IgD-negative memory B cell (primary cell): ENCODE measurements around the gene LCN10. TPM values are rescaled to one million over a fixed set of nuclear protein-coding genes. Genes with fewer than 3 reads are reported as not detected.

Experiments
- H3K27ac Mint-ChIP-seq, 3 donors: one replicate each; pipeline ENCODE4 v1.8.0; 2020 to 2022; ENCODE audit warnings: mild to moderate bottlenecking in 3 of 3, mixed read lengths in 3 of 3, moderate library complexity in 1 of 3
- H3K27me3 Mint-ChIP-seq: one replicate; pipeline ENCODE4 v1.8.0; 2021; ENCODE audit warnings: mixed read lengths
- H3K36me3 Mint-ChIP-seq: one replicate; pipeline ENCODE4 v1.8.0; 2020; ENCODE audit warnings: mild to moderate bottlenecking, mixed read lengths
- H3K4me1 Mint-ChIP-seq, 3 donors: one replicate each; pipeline ENCODE4 v1.8.0; 2020 to 2022; ENCODE audit warnings: mixed read lengths in 3 of 3, mild to moderate bottlenecking in 1 of 3
- H3K4me3 Mint-ChIP-seq, 4 donors: one replicate each; pipeline ENCODE4 v1.8.0; 2020 to 2022; ENCODE audit warnings: mild to moderate bottlenecking in 4 of 4, mixed read lengths in 4 of 4, moderate library complexity in 3 of 4
- H3K9me3 Mint-ChIP-seq, 3 donors: one replicate each; pipeline ENCODE4 v1.8.0; 2020 to 2021; ENCODE audit warnings: mixed read lengths in 3 of 3, mild to moderate bottlenecking in 1 of 3
- polyA plus RNA-seq: library from polyadenylated mRNA; unstranded; fragments of 300-500 nt; fragmentation: Illumina TruSeq; gene quantifications from one replicate; pipeline ENCODE4 v1.2.3, GENCODE V29; 2021

The LCN10 gene
- polyA plus RNA-seq, 1 donor from 2014 or later: 68.0 TPM

DNA sequence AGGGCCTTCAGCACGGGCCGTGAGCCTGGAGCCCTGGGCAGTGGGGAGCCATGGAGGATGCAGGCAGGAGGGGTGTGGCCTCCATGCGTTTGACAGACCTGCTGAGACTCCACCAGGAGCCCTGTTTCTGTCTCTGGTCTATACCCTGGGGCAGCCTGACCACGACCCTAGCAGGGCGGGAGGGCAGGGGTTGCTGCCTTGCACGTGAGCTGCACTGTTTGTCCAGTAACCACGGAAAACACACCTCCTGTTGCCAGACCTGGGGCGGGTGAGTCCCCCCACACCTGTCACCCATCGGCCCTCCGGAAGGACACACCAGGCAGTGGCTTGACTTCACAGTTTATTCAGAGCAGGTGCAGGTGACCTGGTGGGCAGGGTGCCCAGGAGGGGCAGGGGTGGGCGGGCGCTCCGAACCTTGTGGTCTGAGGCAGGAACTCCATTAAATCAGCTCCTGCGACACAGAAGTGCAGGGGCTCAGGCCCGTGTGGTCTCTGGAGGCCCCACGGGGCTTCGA lies 11.4 kb upstream of the LCN10 start:
- Mint-ChIP-seq H3K9me3 (peaks cover 5 to 14% (median 10%) of the 10 kb centered on the region in 3 donors), H3K36me3 (peaks cover 6% of the 10 kb centered on the region), H3K27me3 (no peaks in the 10 kb centered on the region), H3K4me1 (peaks cover 14 to 37% (median 22%) of the 10 kb centered on the region in 3 donors), H3K27ac (peak overlapping the region in 1 of 3 donors; percentile 68), H3K4me3 (peak overlapping the region in 2 of 4 donors; percentile 57 to 72)

DNA sequence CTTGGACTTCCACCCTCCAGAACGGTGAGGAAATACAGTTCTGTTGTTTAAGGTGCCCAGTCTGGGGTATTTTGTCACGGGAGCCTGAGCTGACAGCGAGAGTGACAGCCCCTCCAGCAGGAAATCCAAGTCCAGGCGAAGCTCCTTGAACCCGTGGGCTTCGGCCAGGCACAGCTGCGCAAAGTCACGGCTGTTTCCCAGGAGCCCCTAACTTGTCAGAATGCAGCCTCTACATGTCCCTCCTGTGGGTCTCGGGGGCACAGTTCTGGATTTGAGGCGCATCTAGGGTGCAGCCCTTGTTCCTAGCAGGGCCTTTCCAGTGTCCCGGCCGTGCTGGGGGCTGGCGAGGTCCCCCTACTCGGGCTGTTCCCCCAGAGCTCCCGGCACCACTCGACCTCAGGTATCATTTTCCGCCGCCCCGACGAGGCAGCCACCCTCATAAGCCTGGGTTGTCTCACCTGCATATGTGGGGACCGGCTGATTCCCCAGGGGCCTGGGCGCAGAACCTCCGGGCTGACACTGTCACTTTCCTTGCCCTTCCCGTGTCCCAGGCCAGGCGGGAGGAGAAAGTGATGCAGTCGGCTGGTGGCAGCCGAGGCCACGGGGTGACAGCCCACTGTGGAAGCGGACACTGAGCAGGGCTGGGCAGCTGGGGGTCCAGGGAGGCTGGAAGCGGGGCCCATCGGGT lies 10.8 kb upstream of the LCN10 start:
- H3K27me3 Mint-ChIP-seq: no peaks in the 10 kb centered on the region
- peaks cover 6% of the 10 kb centered on the region for H3K36me3 Mint-ChIP-seq
- peaks cover 5 to 14% (median 10%) of the 10 kb centered on the region in 3 donors for H3K9me3 Mint-ChIP-seq
- peak overlapping the region in 1 of 4 donors; percentile 37 for H3K4me3 Mint-ChIP-seq
- peaks cover 15 to 39% (median 25%) of the 10 kb centered on the region in 3 donors for H3K4me1 Mint-ChIP-seq
- H3K27ac Mint-ChIP-seq: peak overlapping the region in 2 of 3 donors; percentile 68 to 76

DNA sequence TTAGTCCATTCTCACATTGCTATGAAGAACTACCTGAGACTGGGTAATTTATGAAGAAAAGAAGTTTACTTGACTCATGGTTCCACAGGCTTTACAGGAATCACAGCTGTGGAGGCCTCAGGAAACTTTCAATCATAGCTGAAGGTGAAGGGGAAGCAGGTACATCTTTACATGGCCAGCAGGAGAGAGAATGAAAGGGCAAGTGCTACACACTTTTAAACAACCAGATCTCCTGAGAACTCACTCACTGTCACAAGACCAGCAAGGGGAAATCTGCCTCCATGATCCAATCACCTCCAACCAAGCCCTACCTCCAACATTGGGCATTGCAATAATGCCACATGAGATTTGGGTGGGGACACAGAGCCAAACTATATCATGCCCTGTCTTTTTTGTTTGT lies 9.1 kb upstream of the LCN10 start:
- Mint-ChIP-seq H3K27ac (peak overlapping the region in 2 of 3 donors; percentile 32 to 62), H3K4me1 (peaks cover 17 to 44% (median 27%) of the 10 kb centered on the region in 3 donors), H3K9me3 (peaks cover 5 to 14% (median 10%) of the 10 kb centered on the region in 3 donors), H3K4me3 (peak overlapping the region in 1 of 4 donors; percentile 5), H3K27me3 (no peaks in the 10 kb centered on the region), H3K36me3 (peaks cover 6% of the 10 kb centered on the region)

DNA sequence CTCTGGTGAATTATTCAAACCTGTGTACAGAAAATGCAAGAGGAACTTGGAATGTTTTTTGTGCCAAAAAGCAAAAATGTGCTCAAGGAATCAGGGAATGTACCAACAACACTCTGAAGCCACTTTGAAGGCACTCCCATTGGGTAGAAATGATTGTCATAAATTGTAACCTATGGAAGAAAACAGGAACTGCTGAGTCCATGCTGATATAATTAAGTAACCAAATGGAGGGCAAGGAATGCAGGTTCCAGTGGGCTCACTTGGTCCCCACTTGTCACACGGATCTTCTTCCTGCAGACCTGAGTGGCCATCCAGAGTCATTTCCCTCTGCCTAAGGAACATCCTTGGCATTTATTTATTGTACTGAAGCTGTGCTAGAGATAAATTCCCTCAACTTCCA lies 8.5 kb upstream of the LCN10 start:
- Mint-ChIP-seq H3K36me3 (peaks cover 6% of the 10 kb centered on the region), H3K4me1 (peaks cover 19 to 41% (median 27%) of the 10 kb centered on the region in 3 donors), H3K27ac (peak overlapping the region; percentile 53 to 78 (median 62)), H3K9me3 (peaks cover 4 to 14% (median 10%) of the 10 kb centered on the region in 3 donors), H3K27me3 (no peaks in the 10 kb centered on the region), H3K4me3 (peak overlapping the region in 1 of 4 donors; percentile 17)

- Mint-ChIP-seq H3K27ac (peak overlapping the region; percentile 93 to 96 (median 96)), H3K36me3 (peaks cover 5% of the 10 kb centered on the region), H3K4me1 (peaks cover 21 to 38% (median 27%) of the 10 kb centered on the region in 3 donors), H3K27me3 (no peaks in the 10 kb centered on the region), H3K9me3 (peaks cover 2 to 14% (median 10%) of the 10 kb centered on the region in 3 donors), H3K4me3 (peak overlapping the region in 3 of 4 donors; percentile 38 to 88 (median 83))
These were observed 7.8 kb upstream of the LCN10 start for GRCh38 chr9:136750526-136750925.

- Mint-ChIP-seq H3K36me3 (peaks cover 2% of the 10 kb centered on the region), H3K4me1 (peaks cover 20 to 36% (median 27%) of the 10 kb centered on the region in 3 donors), H3K4me3 (peak overlapping the region in 3 of 4 donors; percentile 67 to 88 (median 83)), H3K27me3 (no peaks in the 10 kb centered on the region), H3K27ac (peak overlapping the region; percentile 93 to 96 (median 96)), H3K9me3 (peaks cover 2 to 14% (median 10%) of the 10 kb centered on the region in 3 donors)
These were observed 6.2 kb upstream of the LCN10 start for GRCh38 chr9:136748666-136749611.

- H3K36me3 Mint-ChIP-seq: peaks cover 2% of the 10 kb centered on the region
- peak within 1 kb of the TSS; percentile 93 to 96 (median 96) for H3K27ac Mint-ChIP-seq
- H3K4me3 Mint-ChIP-seq: peak within 1 kb of the TSS in 3 of 4 donors; percentile 67 to 83 (median 72)
- H3K27me3 Mint-ChIP-seq: no peaks in the 10 kb centered on the region
- H3K4me1 Mint-ChIP-seq: peaks cover 25 to 38% (median 27%) of the 10 kb centered on the region in 3 donors
- H3K9me3 Mint-ChIP-seq: peaks cover 2 to 14% (median 10%) of the 10 kb centered on the region in 3 donors
These were observed 5.5 kb upstream of the LCN10 start, which contains the start of gene LCN6 for GRCh38 chr9:136748201-136748600. TSS of gene LCN6 (minus strand) at chr9:136748525. CDS start at chr9:136748483, 42 bp downstream.

GRCh38 chr9:136747161-136748060 lies 4.7 kb upstream of the LCN10 start:
- Mint-ChIP-seq H3K27me3 (no peaks in the 10 kb centered on the region), H3K4me3 (peak overlapping the region in 3 of 4 donors; percentile 50 to 72 (median 68)), H3K36me3 (peaks cover 2% of the 10 kb centered on the region), H3K4me1 (peaks cover 22 to 35% (median 28%) of the 10 kb centered on the region in 3 donors), H3K9me3 (peaks cover 2 to 10% (median 7%) of the 10 kb centered on the region in 3 donors), H3K27ac (peak overlapping the region in 2 of 3 donors; percentile 52 to 82)

DNA sequence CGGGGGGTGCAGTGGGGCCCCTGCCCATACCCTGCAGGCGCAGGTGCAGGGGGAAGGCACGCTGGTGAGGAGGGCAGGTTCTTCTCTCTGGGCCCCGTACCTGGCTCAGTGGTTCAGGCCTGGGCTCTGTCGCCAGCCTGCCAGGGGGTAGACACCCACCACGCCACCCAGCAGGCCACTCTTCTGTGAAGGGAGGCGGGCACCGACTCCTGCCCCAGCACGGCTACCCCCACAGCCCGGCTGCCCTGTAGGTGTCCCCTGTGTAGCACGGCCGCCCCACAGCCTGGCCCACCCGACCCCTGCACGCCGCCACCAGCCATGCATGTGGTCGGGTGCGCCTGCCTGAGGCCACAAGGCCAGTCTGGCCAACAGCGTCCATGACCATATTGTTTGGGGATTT lies 3.9 kb upstream of the LCN10 start:
- peaks cover 19 to 30% (median 28%) of the 10 kb centered on the region in 3 donors for H3K4me1 Mint-ChIP-seq
- H3K27ac Mint-ChIP-seq: peak overlapping the region; percentile 52 to 82 (median 53)
- H3K9me3 Mint-ChIP-seq: peaks cover 0 to 2% (median 0%) of the 10 kb centered on the region in 3 donors
- no peaks in the 10 kb centered on the region for H3K27me3 Mint-ChIP-seq
- peaks cover 2% of the 10 kb centered on the region for H3K36me3 Mint-ChIP-seq
- H3K4me3 Mint-ChIP-seq: peak overlapping the region in 3 of 4 donors; percentile 50 to 72 (median 68)

- Mint-ChIP-seq H3K27ac (peak overlapping the region in 1 of 3 donors; percentile 71), H3K4me3 (peak overlapping the region in 1 of 4 donors; percentile 63), H3K4me1 (peaks cover 19 to 30% (median 29%) of the 10 kb centered on the region in 3 donors), H3K27me3 (no peaks in the 10 kb centered on the region), H3K36me3 (peaks cover 2% of the 10 kb centered on the region), H3K9me3 (no peaks in the 10 kb centered on the region)
These were observed 3.4 kb upstream of the LCN10 start for GRCh38 chr9:136746155-136746490.

- Mint-ChIP-seq H3K36me3 (peaks cover under 1% of the 10 kb centered on the region), H3K27me3 (no peaks in the 10 kb centered on the region), H3K4me1 (peaks cover 19 to 27% (median 26%) of the 10 kb centered on the region in 3 donors), H3K4me3 (peak overlapping the region in 2 of 4 donors; percentile 55 to 63), H3K9me3 (no peaks in the 10 kb centered on the region), H3K27ac (peak overlapping the region in 1 of 3 donors; percentile 39)
These were observed 2.8 kb upstream of the LCN10 start for GRCh38 chr9:136745389-136746154.

GRCh38 chr9:136744773-136745172 lies 2.0 kb upstream of the LCN10 start:
- H3K27ac Mint-ChIP-seq: peak overlapping the region in 1 of 3 donors; percentile 53
- H3K4me1 Mint-ChIP-seq: peaks cover 11 to 25% (median 22%) of the 10 kb centered on the region in 3 donors
- no peaks in the 10 kb centered on the region for H3K27me3 Mint-ChIP-seq
- H3K4me3 Mint-ChIP-seq: peak overlapping the region in 2 of 4 donors; percentile 73 to 74
- H3K36me3 Mint-ChIP-seq: no peaks in the 10 kb centered on the region
- H3K9me3 Mint-ChIP-seq: no peaks in the 10 kb centered on the region

DNA sequence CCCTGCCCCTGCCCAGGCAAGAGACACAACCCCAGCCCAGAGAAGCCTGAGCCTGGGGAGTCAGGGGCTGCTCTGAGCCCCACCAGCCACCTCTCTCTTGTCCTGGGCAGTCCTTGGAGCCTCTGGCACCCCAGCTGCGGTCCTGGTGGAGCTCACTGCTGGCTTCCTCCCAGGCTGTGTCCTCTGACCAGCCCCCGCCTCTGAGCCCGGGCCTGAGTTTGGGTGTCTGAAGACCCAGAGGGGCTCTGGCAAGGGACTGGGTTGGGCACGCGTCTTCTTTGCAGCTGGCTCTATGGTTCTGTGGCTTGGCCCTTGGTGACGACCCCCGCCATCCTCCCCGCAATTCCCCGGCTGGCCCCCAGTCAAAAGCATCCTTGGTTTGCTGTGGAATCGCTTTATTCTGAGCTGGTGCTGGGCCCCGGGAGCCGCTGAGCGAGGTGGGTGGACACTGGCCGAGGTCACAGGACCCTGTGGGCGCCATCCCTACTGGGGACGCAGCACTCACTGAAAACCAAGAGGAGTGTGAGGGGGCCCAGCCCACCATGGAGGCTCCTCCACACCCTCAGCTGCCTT lies 985 bp upstream of the LCN10 start:
- Mint-ChIP-seq H3K4me1 (peaks cover 4 to 19% (median 16%) of the 10 kb centered on the region in 3 donors), H3K9me3 (no peaks in the 10 kb centered on the region), H3K4me3 (peak overlapping the region; percentile 23 to 96 (median 76)), H3K27ac (peak overlapping the region in 1 of 3 donors; percentile 68), H3K27me3 (no peaks in the 10 kb centered on the region), H3K36me3 (no peaks in the 10 kb centered on the region)
